CD8-positive, alpha-beta memory T cell (primary cell): ENCODE results near the gene EMP2. TPM values are rescaled to one million over a fixed set of nuclear protein-coding genes. Genes with fewer than 3 reads are reported as not detected.

Experiments used
- CTCF ChIA-PET: fragments of 350-600 bp; sonication (Branson Sonifier 250); formaldehyde crosslinking; loops from one replicate; lab custom pipeline; 2021; ENCODE audit warnings: antibody characterized with exemption; lab: Charles Lee
- POLR2A ChIA-PET: fragments of 350-600 bp; sonication (Branson Sonifier 250); formaldehyde crosslinking; loops from one replicate; lab custom pipeline; 2021; ENCODE audit warnings: antibody characterized with exemption; lab: Charles Lee
- DNase-seq, 5 donors: peaks; one replicate each; pipeline versions ENCODE4 v3.0.0 to v3.0.0-alpha.2; 2020 to 2022; ENCODE audit warnings: mixed read lengths in 1 of 5
- H3K27ac ChIP-seq: one replicate; pipeline ENCODE4 v1.7.0; 2013; ENCODE audit warnings: low read depth, mild to moderate bottlenecking, low read length, moderate library complexity
- H3K27me3 ChIP-seq: 2 replicates; pipeline ENCODE4 v1.7.0; 2013; ENCODE audit warnings: low read length, mild to moderate bottlenecking; ENCODE audit not compliant: insufficient read depth, poor library complexity, severe bottlenecking
- H3K36me3 ChIP-seq: 2 replicates; pipeline ENCODE4 v1.7.0; 2013; ENCODE audit warnings: mild to moderate bottlenecking, low read length, moderate library complexity; ENCODE audit not compliant: insufficient read depth
- H3K4me1 ChIP-seq: 2 replicates; pipeline ENCODE4 v1.7.0; 2013; ENCODE audit warnings: mild to moderate bottlenecking, low read length, moderate library complexity; ENCODE audit not compliant: insufficient read depth
- H3K4me3 ChIP-seq: 2 replicates; pipeline ENCODE4 v1.7.0; 2013; ENCODE audit warnings: mild to moderate bottlenecking, low read length
- H3K9me3 ChIP-seq: 2 replicates; pipeline ENCODE4 v1.7.0; 2013; ENCODE audit warnings: mild to moderate bottlenecking, low read length
- H3K27ac Mint-ChIP-seq, 8 donors: one replicate each; pipeline ENCODE4 v1.8.0; 2020 to 2021; ENCODE audit warnings: mixed read lengths in 8 of 8, mild to moderate bottlenecking in 6 of 8, inconsistent platforms in 3 of 8, moderate library complexity in 3 of 8
- H3K27me3 Mint-ChIP-seq, 2 donors: one replicate each; pipeline ENCODE4 v1.8.0; 2020 to 2021; ENCODE audit warnings: mixed read lengths in 2 of 2, mild to moderate bottlenecking in 1 of 2, moderate library complexity in 1 of 2
- H3K36me3 Mint-ChIP-seq, 3 donors: one replicate each; pipeline ENCODE4 v1.8.0; 2020 to 2021; ENCODE audit warnings: mixed read lengths in 3 of 3, inconsistent platforms in 1 of 3, mild to moderate bottlenecking in 1 of 3
- H3K4me1 Mint-ChIP-seq, 3 donors: one replicate each; pipeline ENCODE4 v1.8.0; 2020 to 2021; ENCODE audit warnings: mixed read lengths in 3 of 3, inconsistent platforms in 1 of 3, mild to moderate bottlenecking in 1 of 3
- H3K4me3 Mint-ChIP-seq, 7 donors: one replicate each; pipeline ENCODE4 v1.8.0; 2020 to 2021; ENCODE audit warnings: mixed read lengths in 7 of 7, mild to moderate bottlenecking in 6 of 7, moderate library complexity in 4 of 7, inconsistent platforms in 2 of 7
- H3K9me3 Mint-ChIP-seq, 5 donors: one replicate each; pipeline ENCODE4 v1.8.0; 2020 to 2022; ENCODE audit warnings: mixed read lengths in 5 of 5, mild to moderate bottlenecking in 3 of 5, moderate library complexity in 2 of 5, inconsistent platforms in 1 of 5
- polyA plus RNA-seq: library from polyadenylated mRNA; unstranded; fragments of 300-500 nt; fragmentation: Illumina TruSeq; gene quantifications from one replicate; pipeline ENCODE4 v1.2.3, GENCODE V29; 2021
- total RNA-seq, 2 experiments: library from RNA; stranded (reverse); gene quantifications; one replicate each; pipeline ENCODE4 v1.2.3, GENCODE V29; 2021

Gene EMP2
- total and polyA plus RNA-seq, 3 experiments from 2014 or later = not detected

- POLR2A ChIA-PET = no interaction called here
- Histone ChIP-seq H3K4me3 (no peak overlapping the region), H3K4me1 (no peaks in the 10 kb centered on the region), H3K9me3 (no peaks in the 10 kb centered on the region), H3K36me3 (no peaks in the 10 kb centered on the region), H3K27ac (no peak overlapping the region), H3K27me3 (no peaks in the 10 kb centered on the region)
- H3K27ac Mint-ChIP-seq = no peak overlapping the region
- CTCF ChIA-PET = no interaction called here
- H3K36me3 Mint-ChIP-seq = no peaks in the 10 kb centered on the region
- no peak for DNase-seq
- no peak overlapping the region for H3K4me3 Mint-ChIP-seq
- peaks cover 1 to 3% (median 2%) of the 10 kb centered on the region in 3 donors for H3K4me1 Mint-ChIP-seq
- peaks cover 9 to 16% of the 10 kb centered on the region in 2 donors for H3K27me3 Mint-ChIP-seq
- peaks cover 0 to 14% (median 6%) of the 10 kb centered on the region in 5 donors for H3K9me3 Mint-ChIP-seq
Observed at GRCh38 chr16:10547708-10548107, 32.7 kb downstream of the EMP2 start.

- H3K4me1 Mint-ChIP-seq = no peaks in the 10 kb centered on the region
- no peaks in the 10 kb centered on the region for H3K4me1 ChIP-seq
- H3K4me3 ChIP-seq = no peak overlapping the region
- H3K27me3 ChIP-seq = no peaks in the 10 kb centered on the region
- no peak overlapping the region for H3K4me3 Mint-ChIP-seq
- DNase-seq = no peak
- ChIA-PET CTCF (no interaction called here), POLR2A (no interaction called here)
- peaks cover 12 to 14% of the 10 kb centered on the region in 2 donors for H3K27me3 Mint-ChIP-seq
- no peaks in the 10 kb centered on the region for H3K9me3 ChIP-seq
- no peak overlapping the region for H3K27ac ChIP-seq
- H3K36me3 Mint-ChIP-seq = no peaks in the 10 kb centered on the region
- H3K9me3 Mint-ChIP-seq = peaks cover 0 to 9% (median 3%) of the 10 kb centered on the region in 5 donors
- H3K36me3 ChIP-seq = no peaks in the 10 kb centered on the region
- H3K27ac Mint-ChIP-seq = no peak overlapping the region
Observed at GRCh38 chr16:10543231-10543977, 37.0 kb downstream of the EMP2 start.

DNA sequence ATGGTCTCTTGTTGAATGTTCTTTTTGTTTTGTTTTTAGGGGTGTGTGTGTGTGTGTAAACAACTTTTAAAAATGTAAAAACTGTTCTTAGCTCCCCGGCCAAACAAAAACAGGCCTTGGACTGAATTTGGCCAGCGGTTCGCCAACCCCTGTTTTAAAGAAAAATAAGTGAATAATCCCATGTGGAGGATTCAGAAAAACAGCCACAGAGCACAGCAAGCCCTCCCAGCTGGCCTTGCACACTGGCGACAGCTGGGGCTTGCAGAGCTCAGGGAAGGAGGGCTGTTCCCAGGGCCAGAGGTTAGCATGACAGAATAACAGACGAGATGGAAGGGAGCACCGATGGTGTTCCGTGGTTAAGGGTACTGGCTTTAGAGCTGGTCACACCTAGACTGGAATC is 39.0 kb downstream of the EMP2 start:
- no peaks in the 10 kb centered on the region for H3K9me3 ChIP-seq
- CTCF ChIA-PET = no interaction called here
- H3K4me1 ChIP-seq = no peaks in the 10 kb centered on the region
- H3K27me3 ChIP-seq = no peaks in the 10 kb centered on the region
- H3K27ac Mint-ChIP-seq = no peak overlapping the region
- peaks cover 6 to 9% of the 10 kb centered on the region in 2 donors for H3K27me3 Mint-ChIP-seq
- H3K4me3 Mint-ChIP-seq = no peak overlapping the region
- DNase-seq = no peak
- H3K4me3 ChIP-seq = no peak overlapping the region
- no peak overlapping the region for H3K27ac ChIP-seq
- H3K9me3 Mint-ChIP-seq = peaks cover 0 to 1% (median 0%) of the 10 kb centered on the region in 5 donors
- H3K36me3 Mint-ChIP-seq = no peaks in the 10 kb centered on the region
- no peaks in the 10 kb centered on the region for H3K4me1 Mint-ChIP-seq
- POLR2A ChIA-PET = no interaction called here
- H3K36me3 ChIP-seq = no peaks in the 10 kb centered on the region

GRCh38 chr16:10539793-10540192 is 40.6 kb downstream of the EMP2 start:
- no peaks in the 10 kb centered on the region for H3K36me3 Mint-ChIP-seq
- no peaks in the 10 kb centered on the region for H3K9me3 Mint-ChIP-seq
- Histone ChIP-seq H3K4me3 (no peak overlapping the region), H3K27ac (no peak overlapping the region), H3K27me3 (no peaks in the 10 kb centered on the region), H3K9me3 (no peaks in the 10 kb centered on the region), H3K36me3 (no peaks in the 10 kb centered on the region), H3K4me1 (no peaks in the 10 kb centered on the region)
- H3K27ac Mint-ChIP-seq = no peak overlapping the region
- H3K4me3 Mint-ChIP-seq = no peak overlapping the region
- peaks cover 5% of the 10 kb centered on the region in 2 donors for H3K27me3 Mint-ChIP-seq
- no peaks in the 10 kb centered on the region for H3K4me1 Mint-ChIP-seq
- ChIA-PET CTCF (no interaction called here), POLR2A (no interaction called here)
- no peak for DNase-seq

DNA sequence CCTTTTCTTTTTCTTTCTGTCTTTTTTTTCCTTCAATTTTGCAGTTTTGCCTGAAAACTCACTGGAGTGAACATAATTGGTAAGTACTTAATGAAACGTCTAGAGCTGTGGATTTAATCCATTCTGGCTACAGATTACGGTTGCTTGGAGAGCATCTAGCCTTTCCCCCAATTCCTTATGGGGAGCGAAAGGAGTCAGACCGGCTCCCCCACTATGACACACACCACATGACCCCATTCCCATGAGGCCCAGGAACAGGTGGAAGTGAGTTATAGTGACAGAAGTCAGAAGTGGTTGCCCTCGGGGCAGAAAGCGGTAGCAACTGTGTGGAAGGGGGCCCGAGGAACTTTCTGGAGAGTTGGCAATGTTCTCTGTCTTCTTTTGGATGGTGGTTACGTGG is 41.2 kb downstream of the EMP2 start:
- Histone ChIP-seq H3K36me3 (no peaks in the 10 kb centered on the region), H3K27me3 (no peaks in the 10 kb centered on the region), H3K27ac (no peak overlapping the region), H3K4me1 (no peaks in the 10 kb centered on the region), H3K4me3 (no peak overlapping the region), H3K9me3 (no peaks in the 10 kb centered on the region)
- Mint-ChIP-seq H3K27ac (peak overlapping the region in 1 of 8 donors; percentile 4), H3K4me3 (no peak overlapping the region), H3K4me1 (no peaks in the 10 kb centered on the region), H3K9me3 (no peaks in the 10 kb centered on the region), H3K27me3 (peaks cover 3 to 5% of the 10 kb centered on the region in 2 donors), H3K36me3 (no peaks in the 10 kb centered on the region)
- ChIA-PET CTCF (no interaction called here), POLR2A (no interaction called here)
- DNase-seq = no peak

DNA sequence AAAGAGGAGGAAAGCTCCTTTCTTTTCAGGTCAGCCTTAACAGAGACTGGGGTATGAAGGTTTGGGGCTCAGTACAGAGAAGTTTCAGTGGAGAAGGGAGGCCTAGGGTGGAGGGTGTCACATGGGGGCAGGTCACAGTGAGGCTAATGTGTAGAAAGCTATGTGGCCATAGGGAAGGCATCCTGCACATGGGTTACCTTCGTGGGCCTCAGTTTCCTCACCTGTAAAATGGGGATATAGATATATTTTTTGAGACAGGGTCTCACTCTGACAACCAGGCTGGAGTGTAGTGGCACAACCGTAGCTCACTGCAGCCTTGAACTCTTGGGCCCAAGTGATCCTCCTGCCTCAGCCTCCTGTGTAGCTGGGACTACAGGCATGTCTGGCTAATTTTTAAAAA is 41.8 kb downstream of the EMP2 start:
- H3K27ac Mint-ChIP-seq = no peak overlapping the region
- H3K27me3 Mint-ChIP-seq = peaks cover 3 to 9% of the 10 kb centered on the region in 2 donors
- ChIA-PET POLR2A (no interaction called here), CTCF (no interaction called here)
- H3K4me1 Mint-ChIP-seq = no peaks in the 10 kb centered on the region
- no peaks in the 10 kb centered on the region for H3K27me3 ChIP-seq
- H3K27ac ChIP-seq = no peak overlapping the region
- no peaks in the 10 kb centered on the region for H3K4me1 ChIP-seq
- no peaks in the 10 kb centered on the region for H3K9me3 Mint-ChIP-seq
- H3K4me3 Mint-ChIP-seq = no peak overlapping the region
- no peaks in the 10 kb centered on the region for H3K9me3 ChIP-seq
- H3K36me3 ChIP-seq = no peaks in the 10 kb centered on the region
- no peaks in the 10 kb centered on the region for H3K36me3 Mint-ChIP-seq
- no peak overlapping the region for H3K4me3 ChIP-seq
- no peak for DNase-seq

GRCh38 chr16:10537946-10538345 is 42.5 kb downstream of the EMP2 start:
- Histone ChIP-seq H3K4me3 (no peak overlapping the region), H3K9me3 (no peaks in the 10 kb centered on the region), H3K36me3 (no peaks in the 10 kb centered on the region), H3K27ac (no peak overlapping the region), H3K27me3 (no peaks in the 10 kb centered on the region), H3K4me1 (no peaks in the 10 kb centered on the region)
- H3K36me3 Mint-ChIP-seq = no peaks in the 10 kb centered on the region
- H3K27ac Mint-ChIP-seq = no peak overlapping the region
- POLR2A ChIA-PET = no interaction called here
- no peaks in the 10 kb centered on the region for H3K9me3 Mint-ChIP-seq
- CTCF ChIA-PET = no interaction called here
- H3K4me3 Mint-ChIP-seq = no peak overlapping the region
- peaks cover 3 to 9% of the 10 kb centered on the region in 2 donors for H3K27me3 Mint-ChIP-seq
- H3K4me1 Mint-ChIP-seq = no peaks in the 10 kb centered on the region
- DNase-seq = no peak

GRCh38 chr16:10536814-10537389 is 43.5 kb downstream of the EMP2 start:
- no peaks in the 10 kb centered on the region for H3K9me3 Mint-ChIP-seq
- H3K27me3 ChIP-seq = no peaks in the 10 kb centered on the region

More at GRCh38 chr16:10536814-10537389, 43.5 kb downstream of the EMP2 start:
- no peak for DNase-seq
- no peak overlapping the region for H3K4me3 Mint-ChIP-seq
- CTCF ChIA-PET = no interaction called here
- Histone ChIP-seq H3K27ac (no peak overlapping the region), H3K4me3 (no peak overlapping the region), H3K9me3 (no peaks in the 10 kb centered on the region), H3K36me3 (no peaks in the 10 kb centered on the region), H3K4me1 (no peaks in the 10 kb centered on the region)
- POLR2A ChIA-PET = no interaction called here
- no peaks in the 10 kb centered on the region for H3K4me1 Mint-ChIP-seq
- H3K27ac Mint-ChIP-seq = no peak overlapping the region
- peaks cover 2 to 9% of the 10 kb centered on the region in 2 donors for H3K27me3 Mint-ChIP-seq
- no peaks in the 10 kb centered on the region for H3K36me3 Mint-ChIP-seq
